HUES64 (cell line): ENCODE results near the gene DHX9.

ENCODE experiments used
- H3K27ac ChIP-seq: 2 replicates; pipeline ENCODE4 v1.7.0; 2013; ENCODE audit warnings: low read depth, low read length, inconsistent platforms
- H3K27me3 ChIP-seq: 2 replicates; pipeline ENCODE4 v1.6.1; 2013; ENCODE audit warnings: mild to moderate bottlenecking, low read length; ENCODE audit not compliant: insufficient read depth
- H3K36me3 ChIP-seq: 2 replicates; pipeline ENCODE4 v1.6.1; 2013; ENCODE audit warnings: mild to moderate bottlenecking, low read length; ENCODE audit not compliant: insufficient read depth
- H3K4me1 ChIP-seq: 2 replicates; pipeline ENCODE4 v1.6.1; 2013; ENCODE audit warnings: mild to moderate bottlenecking, low read length, moderate library complexity; ENCODE audit not compliant: insufficient read depth
- H3K4me3 ChIP-seq: 2 replicates; pipeline ENCODE4 v1.5.1; 2013; ENCODE audit warnings: mild to moderate bottlenecking, low read length, moderate library complexity
- H3K9ac ChIP-seq: 2 replicates; pipeline ENCODE4 v1.6.1; 2013; ENCODE audit warnings: mild to moderate bottlenecking, low read depth, low read length
- H3K9me3 ChIP-seq: 2 replicates; pipeline ENCODE4 v1.6.1; 2013; ENCODE audit warnings: low read depth, low read length; ENCODE audit not compliant: insufficient read depth
- WGBS: fragments of 150-250, 120-280 bp; methylation state at CpG from one replicate; pipeline ENCODE4 v1.1.7; 2013; ENCODE audit warnings: missing lambda C conversion rate; 5-methylcytosine and 5-hydroxymethylcytosine counted together

Gene DHX9

DNA sequence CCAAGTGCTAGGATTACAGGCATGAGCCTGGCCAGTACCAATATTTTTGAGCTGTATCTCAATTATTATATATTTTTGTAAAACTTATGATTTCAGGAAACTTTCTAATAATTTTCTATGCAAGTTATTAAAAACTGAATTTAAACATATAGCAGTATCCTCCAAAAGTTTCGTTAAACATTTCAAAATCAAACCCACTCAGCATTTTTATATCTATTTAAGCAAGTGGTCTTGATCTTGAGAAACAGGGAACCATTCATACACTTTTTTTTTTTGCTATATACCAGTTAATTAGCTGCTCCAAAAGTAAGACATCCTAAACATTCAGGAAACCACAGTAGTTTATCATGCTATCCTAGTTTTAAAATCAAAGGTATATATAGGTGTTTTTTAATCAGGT is 91.8 kb downstream of the DHX9 start:
- Histone ChIP-seq H3K27ac (no peak overlapping the region), H3K4me1 (no peaks in the 10 kb centered on the region), H3K9me3 (peaks cover 10% of the 10 kb centered on the region; the same call in 1 of the 2 replicates), H3K36me3 (no peaks in the 10 kb centered on the region), H3K9ac (no peak overlapping the region), H3K27me3 (no peaks in the 10 kb centered on the region), H3K4me3 (no peak overlapping the region)
- WGBS, result 100% methylated on average over 1 of the region's 1 CpG

DNA sequence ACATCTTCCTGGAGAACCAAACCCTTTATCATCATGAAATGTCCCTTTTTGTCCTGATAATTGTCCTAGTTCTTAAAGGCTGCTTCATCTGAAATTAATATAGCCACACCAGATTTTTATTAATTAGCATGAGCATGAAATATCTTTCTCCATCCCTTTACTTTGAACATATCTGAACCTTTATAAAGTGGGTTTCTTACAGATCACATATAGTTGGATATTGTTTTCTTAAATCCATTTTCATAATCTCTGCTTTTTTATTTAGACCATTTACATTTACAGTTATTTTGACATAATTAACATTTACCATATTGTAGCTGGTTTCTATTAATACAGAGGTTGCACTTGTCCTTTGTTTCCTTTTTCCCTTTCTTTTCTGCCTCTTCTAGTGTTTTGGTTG is 96.6 kb downstream of the DHX9 start:
- Histone ChIP-seq H3K4me3 (no peak overlapping the region), H3K27ac (no peak overlapping the region), H3K9me3 (peaks cover 10% of the 10 kb centered on the region; the same call in 1 of the 2 replicates), H3K4me1 (no peaks in the 10 kb centered on the region), H3K27me3 (no peaks in the 10 kb centered on the region), H3K36me3 (no peaks in the 10 kb centered on the region), H3K9ac (no peak overlapping the region)
